Measurements from ENCODE around the gene SEPHS2.
"Not testable (repeated sequence)": the region's sequence is repeated elsewhere in the genome, so short reads cannot be mapped to it uniquely, and the experiment has no call there.

The SEPHS2 gene

GRCh38 chr16:30461426-30461825 is 15.8 kb upstream of the SEPHS2 start:
- DNase-seq: not testable (repeated sequence)

GRCh38 chr16:30459456-30459855 is 13.8 kb upstream of the SEPHS2 start:
- no peak for DNase-seq

GRCh38 chr16:30458561-30459394 is 13.1 kb upstream of the SEPHS2 start:
- DNase-seq: peak; percentile 87 to 89

- DNase-seq: no peak
Observed at GRCh38 chr16:30457743-30458560, 12.3 kb upstream of the SEPHS2 start.

- DNase-seq: no peak
Observed at GRCh38 chr16:30457256-30457655, 11.6 kb upstream of the SEPHS2 start.

- DNase-seq: no peak
Observed at GRCh38 chr16:30456302-30456701, 10.6 kb upstream of the SEPHS2 start.

GRCh38 chr16:30452709-30453580 is 7.3 kb upstream of the SEPHS2 start:
- DNase-seq: not testable (repeated sequence)

- DNase-seq: no peak
Observed at GRCh38 chr16:30449116-30449435, 3.4 kb upstream of the SEPHS2 start.

GRCh38 chr16:30447512-30448226 is 2.0 kb upstream of the SEPHS2 start:
- no peak for DNase-seq

- DNase-seq: no peak
Observed at GRCh38 chr16:30446203-30446595, 525 bp upstream of the SEPHS2 start.

- DNase-seq: no peak
Observed at GRCh38 chr16:30445149-30445407, 596 bp downstream of the SEPHS2 start.

GRCh38 chr16:30444231-30445148 is 1.2 kb downstream of the SEPHS2 start:
- no peak for DNase-seq

GRCh38 chr16:30443631-30444030 is 2.0 kb downstream of the SEPHS2 start:
- no peak for DNase-seq

GRCh38 chr16:30439720-30440348 is 5.8 kb downstream of the SEPHS2 start:
- no peak for DNase-seq

- no peak for DNase-seq
Observed at GRCh38 chr16:30438835-30439234, 6.8 kb downstream of the SEPHS2 start.

- no peak for DNase-seq
Observed at GRCh38 chr16:30437511-30438046, 8.1 kb downstream of the SEPHS2 start.

- DNase-seq: peak; percentile 72 to 75
Observed at GRCh38 chr16:30434852-30435251, 10.8 kb downstream of the SEPHS2 start.

GRCh38 chr16:30430428-30430970 is 15.2 kb downstream of the SEPHS2 start:
- peak in 1 of 2 donors; percentile 42 for DNase-seq

- DNase-seq: peak; percentile 97
Observed at GRCh38 chr16:30429678-30430427, 15.8 kb downstream of the SEPHS2 start, which contains the start of gene DCTPP1. Gene DCTPP1 (minus strand): TSS chr16:30430030. CDS start chr16:30429980, 50 bp downstream.

GRCh38 chr16:30429418-30429677 is 16.3 kb downstream of the SEPHS2 start:
- DNase-seq: no peak
